CD4-positive, alpha-beta T cell treated with Interleukin-15 for 1 hour (primary cell): ENCODE measurements around the gene RFX5.

ENCODE experiments used
- DNase-seq: peaks from one replicate; pipeline ENCODE4 v3.0.0-alpha.2; 2020

Gene RFX5

GRCh38 chr1:151315565-151316235 lies 31.4 kb downstream of the RFX5 start:
- DNase-seq = no peak

GRCh38 chr1:151314137-151314875 lies 32.7 kb downstream of the RFX5 start:
- no peak for DNase-seq

GRCh38 chr1:151313501-151313900 lies 33.6 kb downstream of the RFX5 start:
- no peak for DNase-seq

- DNase-seq = no peak
These were observed 34.2 kb downstream of the RFX5 start for GRCh38 chr1:151312826-151313225.

- DNase-seq = no peak
These were observed 34.6 kb downstream of the RFX5 start for GRCh38 chr1:151312411-151312810.

- DNase-seq = peak; percentile 82
These were observed 35.3 kb downstream of the RFX5 start for GRCh38 chr1:151311589-151312331.

- DNase-seq = no peak
These were observed 36.0 kb downstream of the RFX5 start for GRCh38 chr1:151311011-151311410.

- DNase-seq = no peak
These were observed 37.2 kb downstream of the RFX5 start for GRCh38 chr1:151309811-151310323.

- no peak for DNase-seq
These were observed 52.1 kb downstream of the RFX5 start for GRCh38 chr1:151294742-151295462.

- DNase-seq = no peak
These were observed 54.0 kb downstream of the RFX5 start for GRCh38 chr1:151293093-151293492.

GRCh38 chr1:151292207-151293030 lies 54.6 kb downstream of the RFX5 start:
- DNase-seq = peak; percentile 21

GRCh38 chr1:151290709-151291303 lies 56.2 kb downstream of the RFX5 start:
- no peak for DNase-seq
